ENCODE data around the gene ATP2C2.
"Not testable (repeated sequence)": the region's sequence is repeated elsewhere in the genome, so short reads cannot be mapped to it uniquely, and the experiment has no call there.

- not testable (repeated sequence) for TF ChIP-seq CTCF, POLR2A (IDR thresholded peaks at IDR 0.05)
Observed at GRCh38 chr16:84337236-84337635, 31.1 kb upstream of the ATP2C2 start.
